Heart left ventricle (tissue), 16 donors: ENCODE measurements around the gene COL8A2. TPM values are rescaled to one million over a fixed set of nuclear protein-coding genes. Genes with fewer than 3 reads are reported as not detected.

ENCODE experiments used
- ATAC-seq, 4 donors: fragments of 200-7000 bp; cut with Tn5 transposase; one replicate each; pipeline ENCODE4 v1.9.1; 2020 to 2022; ENCODE audit warnings: moderate library complexity in 4 of 4, mild to moderate bottlenecking in 3 of 4, moderate number of reproducible peaks in 1 of 4
- DNase-seq, 5 donors: peaks; one replicate each; pipeline ENCODE4 v3.0.0-alpha.2; 2020
- H3K27ac ChIP-seq, 12 donors: fragments of 200-600 bp; sonication (generic) in 4 of 12; one replicate each; pipeline versions ENCODE4 v1.5.0 to v1.8.0; 2016 to 2022; ENCODE audit warnings: mild to moderate bottlenecking in 2 of 12
- H3K27me3 ChIP-seq, 9 donors: fragments of 200-600 bp; sonication (generic) in 2 of 9; one replicate each; pipeline versions ENCODE4 v1.5.1 to v1.8.0; 2016 to 2022; ENCODE audit warnings: mild to moderate bottlenecking in 3 of 9
- H3K36me3 ChIP-seq, 9 donors: fragments of 200-600 bp; sonication (generic) in 2 of 9; one replicate each; pipeline versions ENCODE4 v1.5.0 to v1.8.0; 2018 to 2022; ENCODE audit warnings: mild to moderate bottlenecking in 2 of 9
- H3K4me1 ChIP-seq, 12 donors: fragments of 200-600 bp; sonication (generic) in 4 of 12; one replicate each; pipeline versions ENCODE4 v1.5.0 to v1.8.0; 2016 to 2022; ENCODE audit warnings: mild to moderate bottlenecking in 3 of 12
- H3K4me3 ChIP-seq, 12 donors: fragments of 200-600 bp; sonication (generic) in 4 of 12; one replicate each; pipeline versions ENCODE4 v1.5.0 to v1.8.0; 2017 to 2022; ENCODE audit warnings: mild to moderate bottlenecking in 9 of 12, moderate library complexity in 4 of 12
- H3K9me3 ChIP-seq, 12 donors: fragments of 200-600 bp; sonication (generic) in 4 of 12; one replicate each; pipeline versions ENCODE4 v1.5.0 to v1.8.0; 2016 to 2022; ENCODE audit warnings: mild to moderate bottlenecking in 1 of 12
- CTCF ChIP-seq, 12 donors: fragments of 200-600 bp; sonication (generic) in 4 of 12; IDR thresholded peaks; one replicate each; pipeline versions ENCODE4 v1.5.0 to v1.8.0; 2018 to 2022; ENCODE audit warnings: antibody characterized with exemption in 12 of 12, mild to moderate bottlenecking in 5 of 12
- POLR2A ChIP-seq, 2 donors: fragments of 450-650 bp; IDR thresholded peaks; one replicate each; pipeline ENCODE4 v1.6.1; 2017; ENCODE audit warnings: antibody characterized with exemption in 2 of 2, mild to moderate bottlenecking in 2 of 2, moderate library complexity in 2 of 2
- WGBS, 4 donors: extraction: QIAGEN DNeasy Blood & Tissue Kit in 2 of 4; methylation state at CpG; one replicate each; pipeline versions ENCODE4 v1.1.5 to v1.1.7; 2013 to 2018; 5-methylcytosine and 5-hydroxymethylcytosine counted together
- intact Hi-C, 10 donors: fragments of 100-400 bp; cut with DNase I; formaldehyde crosslinking; loops; one replicate each; pipeline versions ENCODE4 v1.11.1 to v1.14.2; 2022
- polyA plus RNA-seq, 2 donors: library from polyadenylated mRNA; stranded (reverse); fragments of 200-250 nt; gene quantifications; one replicate each; pipeline ENCODE4 v1.2.3, GENCODE V29; 2013
- total RNA-seq, 9 donors: library from RNA; depleted of rRNA in 2 of 9; stranded (reverse); fragments of >200 nt in 2 of 9; fragmentation: NEBNext Ultra II Directional in 3 of 9; extraction: Animal tissue kit (Norgen Biotek cat#: 25700) in 3 of 9; gene quantifications; one replicate each; pipeline versions ENCODE4 v1.1.0 to v1.2.4, GENCODE V29; 2016 to 2023
- donor health status: ischemic (EF 13 %, LVEDD 7.1; RV severe dilation, severe dysfunction).
- donor health status: healthy with polysubstance abuse.
- donor health status: DM: no; HTN: yes; CAD: no.
- donor health status: DM: no; HTN: no; CAD: no.
- donor health status: ischemic (EF 25% LVEDD 6.9; RV normal size, moderate dysfunction).
- donor health status: ischemic (EF 25% LVEDD 5.7; RV mildly dilated, moderate dysfunction).
- donor health status: healthy.
- donor health status: DM: yes; HTN: yes; CAD: no.
- donor health status: ischemic (EF 35%, LVEDD 5.7; RV mildly dilated, moderate dysfunction).
- donor health status: nonischemic (EF 11% LVEDD 7.7; RV severe dilation, severe dysfunction).
- donor health status: DM: yes; HTN: yes; CAD: no.
- donor health status: PGD.
- donor health status: ischemic (EF 29% LVEDD 5.4; RV normal size, mild dysfunction).
- donor health status: nonischemic (EF 23%, LVEDD 6.1; RV moderate dilation, normal function).

COL8A2 gene
- total and polyA plus RNA-seq, 11 donors: 0.33 to 2.6 (median 0.60) TPM

- peaks cover 0 to 18% (median 0%) of the 10 kb centered on the region in 9 donors for H3K27me3 ChIP-seq
- no peaks in the 10 kb centered on the region for H3K9me3 ChIP-seq
- no peaks in the 10 kb centered on the region for H3K36me3 ChIP-seq
- WGBS, 4 donors: 22 to 59% (median 25%) methylated on average over 15 to 42 of the region's 42 CpGs
- H3K4me3 ChIP-seq: peak overlapping the region in 8 of 12 donors; percentile 15 to 52 (median 42)
- intact Hi-C loops: no loop called here
- ATAC-seq: no peak
- TF ChIP-seq POLR2A (IDR thresholded peaks at IDR 0.05): no peak
- TF ChIP-seq CTCF (IDR thresholded peaks at IDR 0.05): no peak
- DNase-seq: no peak
- peaks cover 0 to 35% (median 0%) of the 10 kb centered on the region in 12 donors for H3K4me1 ChIP-seq
- H3K27ac ChIP-seq: peak overlapping the region in 1 of 12 donors; percentile 57
Observed at GRCh38 chr1:36124404-36125128, 456 bp downstream of the COL8A2 start.

- intact Hi-C loops: no loop called here
- peak in 1 of 5 donors; percentile 68 for DNase-seq
- WGBS, 4 donors: 59 to 80% (median 66%) methylated on average over 8 of the region's 8 CpGs
- TF ChIP-seq POLR2A (IDR thresholded peaks at IDR 0.05): no peak
- no peak for TF ChIP-seq CTCF (IDR thresholded peaks at IDR 0.05)
- H3K4me3 ChIP-seq: peak overlapping the region in 2 of 12 donors; percentile 19 to 25
- peaks cover 0 to 40% (median 0%) of the 10 kb centered on the region in 12 donors for H3K4me1 ChIP-seq
- no peaks in the 10 kb centered on the region for H3K36me3 ChIP-seq
- H3K27ac ChIP-seq: peak overlapping the region in 1 of 12 donors; percentile 86
- H3K9me3 ChIP-seq: no peaks in the 10 kb centered on the region
- ATAC-seq: peak in 3 of 4 donors; percentile 27 to 49 (median 31)
- peaks cover 0 to 18% (median 0%) of the 10 kb centered on the region in 9 donors for H3K27me3 ChIP-seq
Observed at GRCh38 chr1:36123356-36123755, 1.7 kb downstream of the COL8A2 start.

- peak overlapping the region in 1 of 12 donors; percentile 86 for H3K27ac ChIP-seq
- no peaks in the 10 kb centered on the region for H3K36me3 ChIP-seq
- no peak for ATAC-seq
- no peaks in the 10 kb centered on the region for H3K9me3 ChIP-seq
- H3K27me3 ChIP-seq: peaks cover 0 to 18% (median 0%) of the 10 kb centered on the region in 9 donors
- peak overlapping the region in 1 of 12 donors; percentile 25 for H3K4me3 ChIP-seq
- peaks cover 0 to 40% (median 0%) of the 10 kb centered on the region in 12 donors for H3K4me1 ChIP-seq
- no peak for DNase-seq
- TF ChIP-seq POLR2A (IDR thresholded peaks at IDR 0.05): no peak
- TF ChIP-seq CTCF (IDR thresholded peaks at IDR 0.05): no peak
- 81 to 91% (median 86%) methylated on average over 12 of the region's 12 CpGs for WGBS, 4 donors
- intact Hi-C loops: no loop called here
Observed at GRCh38 chr1:36122062-36123030, 2.7 kb downstream of the COL8A2 start.

DNA sequence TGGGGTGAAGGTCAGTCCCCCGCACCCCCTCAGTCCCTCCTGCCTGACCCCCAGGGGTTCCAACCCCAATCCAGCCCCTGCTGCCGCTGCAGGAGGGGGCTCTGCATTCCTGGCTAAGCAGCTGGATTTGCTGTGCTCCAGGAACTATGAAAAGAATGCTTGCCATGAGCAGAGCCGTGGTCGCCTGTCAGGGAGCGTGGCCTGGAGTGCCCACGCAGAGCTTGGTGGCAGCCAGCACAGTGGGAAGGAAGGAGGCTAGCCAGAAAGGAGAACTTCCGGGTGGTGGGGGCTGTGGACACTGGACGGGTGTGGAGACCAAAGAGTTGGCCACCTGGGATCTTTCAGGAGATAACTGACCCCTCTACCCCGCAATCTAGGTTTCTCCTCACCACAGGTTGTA, 5.6 kb downstream of the COL8A2 start:
- DNase-seq: no peak
- no peak for ATAC-seq
- no peaks in the 10 kb centered on the region for H3K9me3 ChIP-seq
- peaks cover 0 to 8% (median 0%) of the 10 kb centered on the region in 9 donors for H3K27me3 ChIP-seq
- no peaks in the 10 kb centered on the region for H3K36me3 ChIP-seq
- no peak overlapping the region for H3K4me3 ChIP-seq
- intact Hi-C loops: no loop called here
- TF ChIP-seq CTCF (IDR thresholded peaks at IDR 0.05): no peak
- no peak for TF ChIP-seq POLR2A (IDR thresholded peaks at IDR 0.05)
- 47 to 55% (median 51%) methylated on average over 9 of the region's 9 CpGs for WGBS, 4 donors
- peaks cover 0 to 41% (median 0%) of the 10 kb centered on the region in 12 donors for H3K4me1 ChIP-seq
- H3K27ac ChIP-seq: no peak overlapping the region
